HepG2 (cell line): ENCODE data around the gene RAD17. TPM values are rescaled to one million over a fixed set of nuclear protein-coding genes. Genes with fewer than 3 reads are reported as not detected.

Experiments
- CENPX ChIP-seq: sonication (generic); formaldehyde crosslinking; IDR thresholded peaks from 2 replicates; pipeline ENCODE4 v1.9.0; 2021; ENCODE audit warnings: mild to moderate bottlenecking, missing genetic modification reagents, moderate library complexity
- EEA1 ChIP-seq: sonication (generic); formaldehyde crosslinking; IDR thresholded peaks from 2 replicates; pipeline ENCODE4 v1.5.1; 2020; ENCODE audit warnings: mild to moderate bottlenecking, missing genetic modification reagents, borderline replicate concordance
- GABPA ChIP-seq, 2 experiments: IDR thresholded peaks; 2 replicates each; pipeline ENCODE4 v1.6.1; 2011 to 2016; ENCODE audit warnings: low read depth in 2 of 2, low read length in 1 of 2, missing biosample characterization in 1 of 2, missing genetic modification characterization in 1 of 2
- IKZF4 ChIP-seq: sonication (generic); formaldehyde crosslinking; IDR thresholded peaks from 2 replicates; pipeline ENCODE4 v1.5.1; 2020; ENCODE audit warnings: borderline replicate concordance, mild to moderate bottlenecking, low read depth, missing genetic modification reagents; ENCODE audit errors: not compliant biosample characterization
- PAF1 ChIP-seq: IDR thresholded peaks from 2 replicates; pipeline ENCODE4 v1.6.1; 2016; ENCODE audit warnings: missing genetic modification reagents, missing compliant biosample characterization
- SALL2 ChIP-seq: sonication (generic); formaldehyde crosslinking; IDR thresholded peaks from 2 replicates; pipeline ENCODE4 v1.8.1; 2023; ENCODE audit warnings: mild to moderate bottlenecking, missing genetic modification reagents, inconsistent platforms
- SNAI1 ChIP-seq: sonication (generic); formaldehyde crosslinking; IDR thresholded peaks from 2 replicates; pipeline ENCODE4 v1.5.0; 2020; ENCODE audit warnings: mild to moderate bottlenecking, missing genetic modification reagents, borderline replicate concordance
- SP4 ChIP-seq: sonication (generic); formaldehyde crosslinking; IDR thresholded peaks from 2 replicates; pipeline ENCODE4 v1.8.1; 2023; ENCODE audit warnings: mild to moderate bottlenecking, missing genetic modification reagents
- ZBTB3 ChIP-seq: sonication (generic); formaldehyde crosslinking; IDR thresholded peaks from 2 replicates; pipeline ENCODE4 v1.4.0; 2020; ENCODE audit warnings: low read depth, mild to moderate bottlenecking, moderate library complexity, missing genetic modification reagents, borderline replicate concordance
- ZBTB42 ChIP-seq: sonication (generic); formaldehyde crosslinking; IDR thresholded peaks from 2 replicates; pipeline ENCODE4 v1.5.0; 2020; ENCODE audit warnings: mild to moderate bottlenecking, missing genetic modification reagents
- ZMAT3 ChIP-seq: sonication (generic); formaldehyde crosslinking; conservative IDR thresholded peaks from 2 replicates; pipeline ENCODE4 v1.7.0; 2021; ENCODE audit warnings: missing genetic modification reagents
- ZMYM2 ChIP-seq: sonication (generic); formaldehyde crosslinking; IDR thresholded peaks from 2 replicates; pipeline ENCODE4 v1.8.0; 2022; ENCODE audit warnings: mild to moderate bottlenecking, missing genetic modification reagents
- ZNF446 ChIP-seq: sonication (generic); formaldehyde crosslinking; IDR thresholded peaks from 2 replicates; pipeline ENCODE4 v1.5.0; 2020; ENCODE audit warnings: mild to moderate bottlenecking, missing genetic modification reagents
- ZNF543 ChIP-seq: sonication (generic); formaldehyde crosslinking; IDR thresholded peaks from 2 replicates; pipeline ENCODE4 v1.4.0; 2020; ENCODE audit warnings: mild to moderate bottlenecking, missing genetic modification reagents
- ZNF552 ChIP-seq: sonication (generic); formaldehyde crosslinking; IDR thresholded peaks from 2 replicates; pipeline ENCODE4 v1.9.0; 2022; ENCODE audit warnings: missing genetic modification reagents, mild to moderate bottlenecking, borderline replicate concordance
- ZNF567 ChIP-seq: sonication (generic); formaldehyde crosslinking; IDR thresholded peaks from 2 replicates; pipeline ENCODE4 v1.8.1; 2023; ENCODE audit warnings: mild to moderate bottlenecking, missing genetic modification reagents, borderline replicate concordance
- polyA plus RNA-seq, 8 experiments: library from polyadenylated mRNA; depleted of rRNA in 3 of 8; stranded (reverse) in 7 of 8; unstranded in 1 of 8; fragments of >200 nt; fragmentation: Illumina TruSeq in 4 of 8; extraction: Trizol in 4 of 8; gene quantifications; 2 replicates each; pipeline versions ENCODE4 v1.2.1 to v1.2.3, GENCODE V29; 2011 to 2016; ENCODE audit warnings: low read depth in 4 of 8, missing spikeins in 1 of 8, mixed read lengths in 1 of 8; ENCODE audit not compliant: insufficient read depth in 1 of 8
- total RNA-seq, 5 experiments: library from RNA; depleted of rRNA; stranded (reverse); fragments of >200 nt; fragmentation: Illumina TruSeq; extraction: Trizol; gene quantifications; 2 replicates each; pipeline ENCODE4 v1.2.3, GENCODE V29; 2016; ENCODE audit warnings: low read depth in 1 of 5
- TF ChIP-seq, protein P1 (sequence below): sonication (generic); formaldehyde crosslinking; IDR thresholded peaks from 2 replicates; pipeline ENCODE4 v1.8.1; 2023; ENCODE audit warnings: mild to moderate bottlenecking, missing genetic modification reagents, borderline replicate concordance
- TF ChIP-seq, protein P2 (sequence below): sonication (generic); formaldehyde crosslinking; IDR thresholded peaks from 2 replicates; pipeline ENCODE4 v1.5.0; 2020; ENCODE audit warnings: mild to moderate bottlenecking, missing genetic modification reagents, borderline replicate concordance
- TF ChIP-seq, protein P3 (sequence below): sonication (generic); formaldehyde crosslinking; IDR thresholded peaks from 2 replicates; pipeline ENCODE4 v1.4.0; 2020; ENCODE audit warnings: missing genetic modification reagents, low read depth, mild to moderate bottlenecking, borderline replicate concordance
- TF ChIP-seq, protein P4 (sequence below): sonication (generic); formaldehyde crosslinking; IDR thresholded peaks from 2 replicates; pipeline ENCODE4 v1.8.1; 2023; ENCODE audit warnings: missing genetic modification reagents, inconsistent platforms, borderline replicate concordance
- TF ChIP-seq, protein P5 (sequence below): IDR thresholded peaks from 2 replicates; pipeline ENCODE4 v1.6.1; 2016; ENCODE audit warnings: missing biosample characterization, missing genetic modification reagents, low read depth

Gene RAD17
- total and polyA plus RNA-seq, 2 of the 13 experiments (the other 11 are each of a cell fraction or from before 2014, with no cell fraction given) = 24.0 to 25.9 TPM

DNA sequence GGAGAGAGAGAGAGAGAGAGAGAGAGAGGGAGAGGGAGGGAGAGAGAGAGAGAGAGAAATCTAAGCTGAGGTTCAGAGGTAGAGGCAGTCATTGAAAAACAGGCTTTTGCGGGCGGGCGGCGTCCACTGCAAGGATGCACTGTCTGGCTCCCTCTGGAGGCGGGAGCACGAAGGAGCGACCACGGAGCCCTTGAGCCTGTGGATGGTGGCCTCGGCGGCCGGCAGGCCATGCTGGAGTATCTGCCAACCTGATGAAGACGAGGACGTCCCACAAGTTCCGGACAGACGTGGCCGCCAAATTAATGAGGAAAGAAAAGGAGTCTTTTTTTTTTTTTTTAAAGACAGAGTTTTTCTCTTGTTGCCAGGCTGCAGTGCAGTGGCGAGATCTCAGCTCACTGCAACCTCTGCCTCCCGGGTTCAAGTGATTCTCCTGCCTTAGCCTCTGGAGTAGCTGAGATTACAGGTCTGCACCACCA lies 34.8 kb upstream of the RAD17 start (continued):
- TF ChIP-seq, protein P1, sequence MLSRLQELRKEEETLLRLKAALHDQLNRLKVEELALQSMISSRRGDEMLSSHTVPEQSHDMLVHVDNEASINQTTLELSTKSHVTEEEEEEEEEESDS (CRISPR knock-in tag) = no peak
- no peak for TF ChIP-seq EEA1 (CRISPR knock-in tag)
- TF ChIP-seq SP4 (CRISPR knock-in tag) = no peak
- TF ChIP-seq CENPX (CRISPR knock-in tag) = no peak
- no peak for TF ChIP-seq ZBTB42 (CRISPR knock-in tag)
- TF ChIP-seq SNAI1 (CRISPR knock-in tag) = no peak
- TF ChIP-seq SALL2 (CRISPR knock-in tag) = no peak
- TF ChIP-seq, protein P2, sequence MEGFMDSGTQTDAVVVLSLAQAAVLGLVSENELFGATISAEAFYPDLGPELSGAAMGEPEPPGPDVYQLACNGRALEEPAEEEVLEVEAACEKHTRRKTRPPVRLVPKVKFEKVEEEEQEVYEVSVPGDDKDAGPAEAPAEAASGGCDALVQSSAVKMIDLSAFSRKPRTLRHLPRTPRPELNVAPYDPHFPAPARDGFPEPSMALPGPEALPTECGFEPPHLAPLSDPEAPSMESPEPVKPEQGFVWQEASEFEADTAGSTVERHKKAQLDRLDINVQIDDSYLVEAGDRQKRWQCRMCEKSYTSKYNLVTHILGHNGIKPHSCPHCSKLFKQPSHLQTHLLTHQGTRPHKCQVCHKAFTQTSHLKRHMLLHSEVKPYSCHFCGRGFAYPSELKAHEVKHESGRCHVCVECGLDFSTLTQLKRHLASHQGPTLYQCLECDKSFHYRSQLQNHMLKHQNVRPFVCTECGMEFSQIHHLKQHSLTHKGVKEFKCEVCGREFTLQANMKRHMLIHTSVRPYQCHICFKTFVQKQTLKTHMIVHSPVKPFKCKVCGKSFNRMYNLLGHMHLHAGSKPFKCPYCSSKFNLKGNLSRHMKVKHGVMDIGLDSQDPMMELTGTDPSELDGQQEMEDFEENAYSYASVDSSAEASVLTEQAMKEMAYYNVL (CRISPR knock-in tag) = peak; percentile 97
- TF ChIP-seq, protein P3, sequence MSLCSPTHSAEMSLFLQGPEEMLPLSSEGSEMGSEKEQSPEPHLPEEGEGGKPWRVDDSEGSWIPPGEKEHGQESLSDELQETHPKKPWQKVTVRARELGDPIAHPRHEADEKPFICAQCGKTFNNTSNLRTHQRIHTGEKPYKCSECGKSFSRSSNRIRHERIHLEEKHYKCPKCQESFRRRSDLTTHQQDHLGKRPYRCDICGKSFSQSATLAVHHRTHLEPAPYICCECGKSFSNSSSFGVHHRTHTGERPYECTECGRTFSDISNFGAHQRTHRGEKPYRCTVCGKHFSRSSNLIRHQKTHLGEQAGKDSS (CRISPR knock-in tag) = peak; percentile 44; the same call in 1 of the 2 replicates
- no peak for TF ChIP-seq ZBTB3 (CRISPR knock-in tag)
- no peak for TF ChIP-seq ZNF543 (CRISPR knock-in tag)
- TF ChIP-seq ZNF567 (CRISPR knock-in tag) = no peak
- peak; percentile 51 for TF ChIP-seq IKZF4 (CRISPR knock-in tag)
- TF ChIP-seq ZNF552 (CRISPR knock-in tag) = no peak
- TF ChIP-seq, protein P4, sequence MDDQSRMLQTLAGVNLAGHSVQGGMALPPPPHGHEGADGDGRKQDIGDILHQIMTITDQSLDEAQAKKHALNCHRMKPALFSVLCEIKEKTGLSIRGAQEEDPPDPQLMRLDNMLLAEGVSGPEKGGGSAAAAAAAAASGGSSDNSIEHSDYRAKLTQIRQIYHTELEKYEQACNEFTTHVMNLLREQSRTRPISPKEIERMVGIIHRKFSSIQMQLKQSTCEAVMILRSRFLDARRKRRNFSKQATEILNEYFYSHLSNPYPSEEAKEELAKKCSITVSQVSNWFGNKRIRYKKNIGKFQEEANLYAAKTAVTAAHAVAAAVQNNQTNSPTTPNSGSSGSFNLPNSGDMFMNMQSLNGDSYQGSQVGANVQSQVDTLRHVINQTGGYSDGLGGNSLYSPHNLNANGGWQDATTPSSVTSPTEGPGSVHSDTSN (CRISPR knock-in tag) = no peak
- TF ChIP-seq, protein P5, sequence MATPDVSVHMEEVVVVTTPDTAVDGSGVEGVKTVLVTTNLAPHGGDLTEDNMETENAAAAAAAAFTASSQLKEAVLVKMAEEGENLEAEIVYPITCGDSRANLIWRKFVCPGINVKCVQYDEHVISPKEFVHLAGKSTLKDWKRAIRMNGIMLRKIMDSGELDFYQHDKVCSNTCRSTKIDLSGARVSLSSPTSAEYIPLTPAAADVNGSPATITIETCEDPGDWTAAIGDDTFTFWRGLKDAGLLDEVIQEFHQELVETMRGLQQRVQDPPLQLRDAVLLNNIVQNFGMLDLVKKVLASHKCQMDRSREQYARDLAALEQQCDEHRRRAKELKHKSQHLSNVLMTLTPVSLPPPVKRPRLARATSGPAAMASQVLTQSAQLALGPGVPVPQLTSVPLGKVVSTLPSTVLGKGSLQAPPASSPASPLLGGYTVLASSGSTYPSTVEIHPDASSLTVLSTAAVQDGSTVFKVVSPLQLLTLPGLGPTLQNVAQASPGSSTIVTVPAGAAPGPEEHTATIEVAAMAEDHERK = no peak
- no peak for TF ChIP-seq GABPA (IDR thresholded peaks at IDR 0.05; ENCODE audit: low read depth, low read length)
- TF ChIP-seq GABPA (CRISPR knock-in tag; IDR thresholded peaks at IDR 0.05; ENCODE audit: low read depth) = no peak
- TF ChIP-seq PAF1 (CRISPR knock-in tag) = no peak
- TF ChIP-seq ZMAT3 (CRISPR knock-in tag) = no peak
- TF ChIP-seq ZNF446 (CRISPR knock-in tag) = no peak
- no peak for TF ChIP-seq ZMYM2 (CRISPR knock-in tag)
